NK-92 (cell line): ENCODE results near the gene DRC1.

Experiments used
- DNase-seq: peaks from one replicate; lab custom pipeline; 2025; ENCODE audit not compliant: unreplicated experiment; lab: John Stamatoyannopoulos, UW

Gene DRC1

GRCh38 chr2:26489213-26489850, 87.6 kb downstream of the DRC1 start:
- DNase-seq: no peak

GRCh38 chr2:26491563-26492167, 89.9 kb downstream of the DRC1 start:
- DNase-seq: no peak

GRCh38 chr2:26492749-26493515, 91.2 kb downstream of the DRC1 start:
- DNase-seq: no peak

- no peak for DNase-seq
Measured at GRCh38 chr2:26493566-26493965, 91.8 kb downstream of the DRC1 start.

- no peak for DNase-seq
Measured at GRCh38 chr2:26494199-26494598, 92.5 kb downstream of the DRC1 start.

- DNase-seq: no peak
Measured at GRCh38 chr2:26494891-26495290, 93.2 kb downstream of the DRC1 start.

GRCh38 chr2:26495705-26496297, 94.1 kb downstream of the DRC1 start:
- DNase-seq: no peak

GRCh38 chr2:26500406-26500805, 98.7 kb downstream of the DRC1 start:
- no peak for DNase-seq

- no peak for DNase-seq
Measured at GRCh38 chr2:26503231-26503880, 101.6 kb downstream of the DRC1 start.

- DNase-seq: no peak
Measured at GRCh38 chr2:26504002-26504401, 102.3 kb downstream of the DRC1 start.

- no peak for DNase-seq
Measured at GRCh38 chr2:26506279-26506678, 104.6 kb downstream of the DRC1 start.
